HepG2 (cell line): ENCODE data around the gene LTBR. TPM values are rescaled to one million over a fixed set of nuclear protein-coding genes. Genes with fewer than 3 reads are reported as not detected.
A peak's percentile ranks its signal among the peaks of the same experiment; 100 is the strongest.

Source experiments
- DNMT3B ChIP-seq: conservative IDR thresholded peaks from 2 replicates; pipeline ENCODE4 v1.6.1; 2016; ENCODE audit warnings: missing biosample characterization, control low read depth
- FOSL1 ChIP-seq: sonication (generic); formaldehyde crosslinking; IDR thresholded peaks from 2 replicates; pipeline ENCODE4 v1.9.0; 2021; ENCODE audit warnings: missing genetic modification reagents, borderline replicate concordance
- FOXJ3 ChIP-seq: sonication (generic); formaldehyde crosslinking; IDR thresholded peaks from 2 replicates; pipeline ENCODE4 v1.4.0; 2020; ENCODE audit warnings: missing genetic modification reagents, mild to moderate bottlenecking, borderline replicate concordance
- HDAC1 ChIP-seq: sonication (generic); formaldehyde crosslinking; IDR thresholded peaks from 2 replicates; pipeline ENCODE4 v1.5.1; 2020; ENCODE audit warnings: mild to moderate bottlenecking, missing genetic modification reagents
- PLRG1 ChIP-seq: fragments of 450-650 bp; conservative IDR thresholded peaks from 2 replicates; pipeline ENCODE4 v1.6.1; 2016
- RARG ChIP-seq: sonication (generic); formaldehyde crosslinking; IDR thresholded peaks from 2 replicates; pipeline ENCODE4 v1.4.0; 2020; ENCODE audit warnings: low read depth, mild to moderate bottlenecking, missing genetic modification reagents
- SPEN ChIP-seq: sonication (generic); formaldehyde crosslinking; IDR thresholded peaks from 2 replicates; pipeline ENCODE4 v1.5.1; 2020; ENCODE audit warnings: low read depth, mild to moderate bottlenecking, missing genetic modification reagents
- TAF1 ChIP-seq: sonication (generic); formaldehyde crosslinking; IDR thresholded peaks from 2 replicates; pipeline ENCODE4 v1.4.0; 2020; ENCODE audit warnings: missing genetic modification reagents
- ZFX ChIP-seq: sonication (generic); formaldehyde crosslinking; IDR thresholded peaks from 2 replicates; pipeline ENCODE4 v1.4.0; 2020; ENCODE audit warnings: mild to moderate bottlenecking, low read depth, missing genetic modification reagents, moderate library complexity
- ZNF251 ChIP-seq: sonication (generic); formaldehyde crosslinking; IDR thresholded peaks from 2 replicates; pipeline ENCODE4 v1.9.0; 2021; ENCODE audit warnings: mild to moderate bottlenecking, missing genetic modification reagents
- ZNF256 ChIP-seq: sonication (generic); formaldehyde crosslinking; conservative IDR thresholded peaks from 2 replicates; pipeline ENCODE4 v1.4.0; 2020; ENCODE audit warnings: missing genetic modification reagents
- ZNF317 ChIP-seq: sonication (generic); formaldehyde crosslinking; IDR thresholded peaks from 2 replicates; pipeline ENCODE4 v1.5.0; 2020; ENCODE audit warnings: mild to moderate bottlenecking, missing genetic modification reagents
- ZNF414 ChIP-seq: sonication (generic); formaldehyde crosslinking; IDR thresholded peaks from 2 replicates; pipeline ENCODE4 v1.5.0; 2020; ENCODE audit warnings: missing genetic modification reagents
- ZNF430 ChIP-seq: sonication (generic); formaldehyde crosslinking; IDR thresholded peaks from 2 replicates; pipeline ENCODE4 v1.9.0; 2021; ENCODE audit warnings: mild to moderate bottlenecking, missing genetic modification reagents
- ZNF484 ChIP-seq: sonication (generic); formaldehyde crosslinking; IDR thresholded peaks from 2 replicates; pipeline ENCODE4 v1.5.1; 2020; ENCODE audit warnings: mild to moderate bottlenecking, low read depth, missing genetic modification reagents, borderline replicate concordance
- ZNF567 ChIP-seq: sonication (generic); formaldehyde crosslinking; IDR thresholded peaks from 2 replicates; pipeline ENCODE4 v1.8.1; 2023; ENCODE audit warnings: mild to moderate bottlenecking, missing genetic modification reagents, borderline replicate concordance
- ZNF572 ChIP-seq: sonication (generic); formaldehyde crosslinking; IDR thresholded peaks from 2 replicates; pipeline ENCODE4 v1.5.1; 2020; ENCODE audit warnings: mild to moderate bottlenecking, missing genetic modification reagents
- ZNF598 ChIP-seq: sonication (generic); formaldehyde crosslinking; IDR thresholded peaks from 2 replicates; pipeline ENCODE4 v1.5.1; 2020; ENCODE audit warnings: mild to moderate bottlenecking, missing genetic modification reagents, borderline replicate concordance
- ZNF614 ChIP-seq: IDR thresholded peaks from 2 replicates; pipeline ENCODE4 v1.6.1; 2018; ENCODE audit warnings: missing biosample characterization, missing genetic modification reagents, inconsistent platforms, borderline replicate concordance
- ZNF644 ChIP-seq: IDR thresholded peaks from 2 replicates; pipeline ENCODE4 v1.6.1; 2016; ENCODE audit warnings: low read depth
- ZNF761 ChIP-seq: sonication (generic); formaldehyde crosslinking; conservative IDR thresholded peaks from 2 replicates; pipeline ENCODE4 v1.4.0; 2020; ENCODE audit warnings: mild to moderate bottlenecking, missing genetic modification reagents
- ZNF816 ChIP-seq: sonication (generic); formaldehyde crosslinking; IDR thresholded peaks from 2 replicates; pipeline ENCODE4 v1.8.0; 2022; ENCODE audit warnings: missing genetic modification reagents, mild to moderate bottlenecking, borderline replicate concordance
- ZNF83 ChIP-seq: sonication (generic); formaldehyde crosslinking; IDR thresholded peaks from 2 replicates; pipeline ENCODE4 v1.4.0; 2020; ENCODE audit warnings: missing genetic modification reagents, mild to moderate bottlenecking, borderline replicate concordance
- polyA plus RNA-seq, 8 experiments: library from polyadenylated mRNA; depleted of rRNA in 3 of 8; stranded (reverse) in 7 of 8; unstranded in 1 of 8; fragments of >200 nt; fragmentation: Illumina TruSeq in 4 of 8; extraction: Trizol in 4 of 8; gene quantifications; 2 replicates each; pipeline versions ENCODE4 v1.2.1 to v1.2.3, GENCODE V29; 2011 to 2016; ENCODE audit warnings: low read depth in 4 of 8, missing spikeins in 1 of 8, mixed read lengths in 1 of 8; ENCODE audit not compliant: insufficient read depth in 1 of 8
- total RNA-seq, 5 experiments: library from RNA; depleted of rRNA; stranded (reverse); fragments of >200 nt; fragmentation: Illumina TruSeq; extraction: Trizol; gene quantifications; 2 replicates each; pipeline ENCODE4 v1.2.3, GENCODE V29; 2016; ENCODE audit warnings: low read depth in 1 of 5
- TF ChIP-seq, protein P1 (sequence below): sonication (generic); formaldehyde crosslinking; IDR thresholded peaks from 2 replicates; pipeline ENCODE4 v1.4.0; 2020; ENCODE audit warnings: missing genetic modification reagents, borderline replicate concordance
- TF ChIP-seq, protein P2 (sequence below): sonication (generic); formaldehyde crosslinking; IDR thresholded peaks from 2 replicates; pipeline ENCODE4 v1.4.0; 2020; ENCODE audit warnings: missing genetic modification reagents, low read depth, mild to moderate bottlenecking, borderline replicate concordance
- TF ChIP-seq, protein P3 (sequence below): sonication (generic); formaldehyde crosslinking; IDR thresholded peaks from 2 replicates; pipeline ENCODE4 v1.8.0; 2022; ENCODE audit warnings: mild to moderate bottlenecking, missing genetic modification reagents

Gene LTBR
- total and polyA plus RNA-seq, 2 of the 13 experiments (the other 11 are each of a cell fraction or from before 2014, with no cell fraction given) = 31.4 to 34.8 TPM

GRCh38 chr12:6376079-6376869, 7.7 kb upstream of the LTBR start (continued):
- TF ChIP-seq ZNF567 (CRISPR knock-in tag) (no peak), ZNF644 (CRISPR knock-in tag) (no peak), SPEN (0 out of 2 replicates have a peak, but pooled peaks have one; percentile 26), DNMT3B (CRISPR knock-in tag) (no peak), ZNF614 (CRISPR knock-in tag) (no peak), ZNF317 (CRISPR knock-in tag) (peak; percentile 42; the same call in 1 of the 2 replicates), FOSL1 (CRISPR knock-in tag) (no peak), ZFX (peak; percentile 92), ZNF816 (CRISPR knock-in tag) (no peak), RARG (CRISPR knock-in tag) (no peak), ZNF572 (CRISPR knock-in tag) (peak; percentile 56; the same call in 1 of the 2 replicates), PLRG1 (no peak), ZNF83 (no peak), ZNF256 (CRISPR knock-in tag) (no peak), ZNF761 (CRISPR knock-in tag) (no peak), ZNF414 (no peak), ZNF598 (CRISPR knock-in tag) (0 out of 2 replicates have a peak, but pooled peaks have one; percentile 11), FOXJ3 (CRISPR knock-in tag) (no peak), ZNF484 (CRISPR knock-in tag) (no peak), TAF1 (peak; percentile 21; the same call in 1 of the 2 replicates), ZNF251 (CRISPR knock-in tag) (no peak), ZNF430 (peak; percentile 80; the same call in 1 of the 2 replicates), HDAC1 (CRISPR knock-in tag) (0 out of 2 replicates have a peak, but pooled peaks have one; percentile 4)
- TF ChIP-seq, protein P1, sequence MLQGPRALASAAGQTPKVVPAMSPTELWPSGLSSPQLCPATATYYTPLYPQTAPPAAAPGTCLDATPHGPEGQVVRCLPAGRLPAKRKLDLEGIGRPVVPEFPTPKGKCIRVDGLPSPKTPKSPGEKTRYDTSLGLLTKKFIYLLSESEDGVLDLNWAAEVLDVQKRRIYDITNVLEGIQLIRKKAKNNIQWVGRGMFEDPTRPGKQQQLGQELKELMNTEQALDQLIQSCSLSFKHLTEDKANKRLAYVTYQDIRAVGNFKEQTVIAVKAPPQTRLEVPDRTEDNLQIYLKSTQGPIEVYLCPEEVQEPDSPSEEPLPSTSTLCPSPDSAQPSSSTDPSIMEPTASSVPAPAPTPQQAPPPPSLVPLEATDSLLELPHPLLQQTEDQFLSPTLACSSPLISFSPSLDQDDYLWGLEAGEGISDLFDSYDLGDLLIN = no peak
- TF ChIP-seq, protein P2, sequence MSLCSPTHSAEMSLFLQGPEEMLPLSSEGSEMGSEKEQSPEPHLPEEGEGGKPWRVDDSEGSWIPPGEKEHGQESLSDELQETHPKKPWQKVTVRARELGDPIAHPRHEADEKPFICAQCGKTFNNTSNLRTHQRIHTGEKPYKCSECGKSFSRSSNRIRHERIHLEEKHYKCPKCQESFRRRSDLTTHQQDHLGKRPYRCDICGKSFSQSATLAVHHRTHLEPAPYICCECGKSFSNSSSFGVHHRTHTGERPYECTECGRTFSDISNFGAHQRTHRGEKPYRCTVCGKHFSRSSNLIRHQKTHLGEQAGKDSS (CRISPR knock-in tag) = peak; percentile 36; the same call in 1 of the 2 replicates
- TF ChIP-seq, protein P3, sequence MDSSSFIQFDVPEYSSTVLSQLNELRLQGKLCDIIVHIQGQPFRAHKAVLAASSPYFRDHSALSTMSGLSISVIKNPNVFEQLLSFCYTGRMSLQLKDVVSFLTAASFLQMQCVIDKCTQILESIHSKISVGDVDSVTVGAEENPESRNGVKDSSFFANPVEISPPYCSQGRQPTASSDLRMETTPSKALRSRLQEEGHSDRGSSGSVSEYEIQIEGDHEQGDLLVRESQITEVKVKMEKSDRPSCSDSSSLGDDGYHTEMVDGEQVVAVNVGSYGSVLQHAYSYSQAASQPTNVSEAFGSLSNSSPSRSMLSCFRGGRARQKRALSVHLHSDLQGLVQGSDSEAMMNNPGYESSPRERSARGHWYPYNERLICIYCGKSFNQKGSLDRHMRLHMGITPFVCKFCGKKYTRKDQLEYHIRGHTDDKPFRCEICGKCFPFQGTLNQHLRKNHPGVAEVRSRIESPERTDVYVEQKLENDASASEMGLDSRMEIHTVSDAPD (CRISPR knock-in tag) = no peak
